AG04450 (cell line): ENCODE data around the gene SLC24A3. TPM values are rescaled to one million over a fixed set of nuclear protein-coding genes. Genes with fewer than 3 reads are reported as not detected.

Source experiments
- CTCF ChIA-PET: fragments of 300-600, 350-600 bp; formaldehyde crosslinking; extraction: SDS; loops from one replicate; lab custom pipeline; 2022; ENCODE audit warnings: antibody characterized with exemption, inconsistent platforms; lab: Charles Lee
- POLR2A ChIA-PET: fragments of 350-600 bp; formaldehyde crosslinking; extraction: SDS; loops from one replicate; lab custom pipeline; 2021; ENCODE audit warnings: antibody characterized with exemption, inconsistent platforms; lab: Yijun Ruan, JAX
- DNase-seq: peaks from one replicate; pipeline ENCODE4 v3.0.0-alpha.2; 2011; ENCODE audit warnings: low read depth, low spot score
- H3K27ac ChIP-seq: one replicate; pipeline ENCODE4 v1.5.1; 2012; ENCODE audit warnings: low read depth, low read length, control low read depth
- H3K27me3 ChIP-seq: one replicate; pipeline ENCODE4 v1.6.0; 2012; ENCODE audit warnings: low read length; ENCODE audit not compliant: control insufficient read depth, insufficient read depth
- H3K4me3 ChIP-seq: 2 replicates; pipeline ENCODE4 v1.5.1; 2011; ENCODE audit warnings: mild to moderate bottlenecking, low read depth, low read length, control low read depth
- H3K9me3 ChIP-seq: 2 replicates; pipeline ENCODE4 v1.5.1; 2012; ENCODE audit warnings: low read length; ENCODE audit not compliant: control insufficient read depth, insufficient read depth
- CTCF ChIP-seq: IDR thresholded peaks from 2 replicates; pipeline ENCODE4 v1.5.1; 2011; ENCODE audit warnings: low read depth, low read length, control low read depth, inconsistent platforms
- polyA plus RNA-seq: library from polyadenylated mRNA; depleted of rRNA; stranded (reverse); fragments of >200 nt; gene quantifications from 2 replicates; pipeline ENCODE4 v1.2.3, GENCODE V29; 2011

Gene SLC24A3
- polyA plus RNA-seq, 1 experiment = not detected

- CTCF ChIA-PET = no interaction called here
- H3K4me3 ChIP-seq = no peak overlapping the region
- H3K27ac ChIP-seq = no peak overlapping the region
- peaks cover 28% of the 10 kb centered on the region for H3K9me3 ChIP-seq
- no peak for TF ChIP-seq CTCF
- no peaks in the 10 kb centered on the region for H3K27me3 ChIP-seq
- POLR2A ChIA-PET = no interaction called here
- DNase-seq = no peak
These were observed 37.9 kb downstream of the SLC24A3 start for GRCh38 chr20:19250346-19250745.

- Histone ChIP-seq H3K9me3 (peaks cover 33% of the 10 kb centered on the region), H3K4me3 (no peak overlapping the region), H3K27ac (no peak overlapping the region), H3K27me3 (no peaks in the 10 kb centered on the region)
- ChIA-PET POLR2A (no interaction called here), CTCF (no interaction called here)
- no peak for TF ChIP-seq CTCF
- no peak for DNase-seq
These were observed 39.1 kb downstream of the SLC24A3 start for GRCh38 chr20:19251506-19251905.

GRCh38 chr20:19251958-19252357, 39.5 kb downstream of the SLC24A3 start:
- CTCF ChIA-PET = interaction anchor here (0.6 kb wide), 1 partner anchor 65 kb away, joined by 3 read pairs; no protein-coding TSS in a partner anchor
- Histone ChIP-seq H3K9me3 (peaks cover 34% of the 10 kb centered on the region), H3K27ac (no peak overlapping the region), H3K27me3 (no peaks in the 10 kb centered on the region), H3K4me3 (no peak overlapping the region)
- POLR2A ChIA-PET = no interaction called here
- DNase-seq = no peak
- TF ChIP-seq CTCF = no peak

- CTCF ChIA-PET = interaction anchor here (0.6 kb wide), 1 partner anchor 66 kb away, joined by 3 read pairs; no protein-coding TSS in a partner anchor
- POLR2A ChIA-PET = no interaction called here
- H3K27ac ChIP-seq = no peak overlapping the region
- no peak for TF ChIP-seq CTCF
- peaks cover 37% of the 10 kb centered on the region for H3K9me3 ChIP-seq
- H3K4me3 ChIP-seq = no peak overlapping the region
- no peak for DNase-seq
- no peaks in the 10 kb centered on the region for H3K27me3 ChIP-seq
These were observed 40.1 kb downstream of the SLC24A3 start for GRCh38 chr20:19252451-19253120.

- DNase-seq = no peak
- H3K9me3 ChIP-seq = peaks cover 43% of the 10 kb centered on the region
- ChIA-PET CTCF (no interaction called here), POLR2A (no interaction called here)
- no peaks in the 10 kb centered on the region for H3K27me3 ChIP-seq
- no peak overlapping the region for H3K27ac ChIP-seq
- TF ChIP-seq CTCF = no peak
- H3K4me3 ChIP-seq = no peak overlapping the region
These were observed 40.9 kb downstream of the SLC24A3 start for GRCh38 chr20:19253316-19253715.
